Upper lobe of right lung (tissue), 1 donor: ENCODE data around the gene FARSA. TPM values are rescaled to one million over a fixed set of nuclear protein-coding genes. Genes with fewer than 3 reads are reported as not detected.
A peak's percentile ranks its signal among the peaks of the same experiment; 100 is the strongest.

ENCODE experiments used
- ATAC-seq: fragments of 200-7000 bp; cut with Tn5 transposase; one replicate; pipeline ENCODE4 v1.9.1; 2020; ENCODE audit warnings: mild to moderate bottlenecking, moderate library complexity
- DNase-seq: peaks from one replicate; pipeline ENCODE4 v3.0.0-alpha.2; 2020
- H3K27ac ChIP-seq: fragments of 200-600 bp; one replicate; pipeline ENCODE4 v1.8.0; 2022
- H3K27me3 ChIP-seq: fragments of 200-600 bp; one replicate; pipeline ENCODE4 v1.8.0; 2022; ENCODE audit warnings: mild to moderate bottlenecking
- H3K36me3 ChIP-seq: fragments of 200-600 bp; one replicate; pipeline ENCODE4 v1.8.0; 2022
- H3K4me1 ChIP-seq: fragments of 200-600 bp; one replicate; pipeline ENCODE4 v1.8.0; 2022
- H3K4me3 ChIP-seq: fragments of 200-600 bp; one replicate; pipeline ENCODE4 v1.8.0; 2022; ENCODE audit warnings: mild to moderate bottlenecking
- H3K9me3 ChIP-seq: fragments of 200-600 bp; one replicate; pipeline ENCODE4 v1.8.0; 2022
- intact Hi-C: fragments of 100-400 bp; cut with DNase I; formaldehyde crosslinking; loops from one replicate; pipeline ENCODE4 v1.11.0; 2022
- total RNA-seq: library from RNA; stranded (reverse); fragmentation: NEBNext Ultra II Directional; extraction: Animal tissue kit (Norgen Biotek cat#: 25700); gene quantifications from one replicate; pipeline ENCODE4 v1.2.1, GENCODE V29; 2021
- TF ChIP-seq, protein P1 (sequence below): fragments of 200-600 bp; IDR thresholded peaks from one replicate; pipeline ENCODE4 v1.8.0; 2022; ENCODE audit warnings: antibody characterized with exemption
- donor health status: DM: no; HTN: yes; CAD: no; lungs with severe emphysema.

The FARSA gene
- total RNA-seq, 1 donor from 2014 or later, result 39.5 TPM

DNA sequence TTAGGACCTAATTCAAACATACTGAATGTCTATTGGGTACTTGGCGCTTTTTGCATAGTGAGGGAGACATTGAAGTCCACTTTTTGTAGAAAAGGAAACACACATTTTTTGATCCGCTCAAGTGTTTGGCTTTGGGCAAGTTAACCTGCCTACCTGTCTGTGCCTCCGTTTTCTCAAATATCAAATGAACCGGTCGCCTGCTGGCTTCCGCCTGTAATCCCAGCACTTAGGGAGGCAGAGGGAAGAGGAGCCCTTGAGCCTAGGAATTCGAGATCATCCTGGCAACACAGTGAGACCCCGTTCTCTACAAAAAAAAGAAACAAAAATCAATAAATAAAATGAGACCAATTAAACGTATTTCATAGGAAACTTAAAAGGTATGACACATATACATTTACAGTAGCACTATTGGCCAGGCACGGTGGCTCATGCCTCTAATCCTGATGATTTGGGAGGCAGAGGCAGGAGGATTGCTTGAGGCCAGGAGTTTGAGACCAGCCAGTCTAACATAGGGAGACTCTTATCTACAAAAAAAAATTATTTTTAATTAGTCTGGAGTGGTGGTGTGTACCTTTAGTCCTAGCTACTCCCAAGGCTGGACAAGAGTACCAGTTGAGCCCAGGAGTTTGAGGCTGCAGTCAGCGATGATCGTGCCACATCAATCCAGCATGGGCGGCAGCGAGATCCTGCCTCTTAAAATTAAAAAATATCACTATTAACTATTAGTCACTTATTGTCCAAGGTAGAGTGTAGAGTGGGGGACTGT is 13.4 kb upstream of the FARSA start:
- Histone ChIP-seq H3K4me3 (peak overlapping the region; percentile 86), H3K9me3 (no peaks in the 10 kb centered on the region), H3K4me1 (peaks cover 24% of the 10 kb centered on the region), H3K36me3 (peaks cover 75% of the 10 kb centered on the region), H3K27ac (peak overlapping the region; percentile 92), H3K27me3 (no peaks in the 10 kb centered on the region)
- DNase-seq (no peak), ATAC-seq (no peak)
- TF ChIP-seq, protein P1, sequence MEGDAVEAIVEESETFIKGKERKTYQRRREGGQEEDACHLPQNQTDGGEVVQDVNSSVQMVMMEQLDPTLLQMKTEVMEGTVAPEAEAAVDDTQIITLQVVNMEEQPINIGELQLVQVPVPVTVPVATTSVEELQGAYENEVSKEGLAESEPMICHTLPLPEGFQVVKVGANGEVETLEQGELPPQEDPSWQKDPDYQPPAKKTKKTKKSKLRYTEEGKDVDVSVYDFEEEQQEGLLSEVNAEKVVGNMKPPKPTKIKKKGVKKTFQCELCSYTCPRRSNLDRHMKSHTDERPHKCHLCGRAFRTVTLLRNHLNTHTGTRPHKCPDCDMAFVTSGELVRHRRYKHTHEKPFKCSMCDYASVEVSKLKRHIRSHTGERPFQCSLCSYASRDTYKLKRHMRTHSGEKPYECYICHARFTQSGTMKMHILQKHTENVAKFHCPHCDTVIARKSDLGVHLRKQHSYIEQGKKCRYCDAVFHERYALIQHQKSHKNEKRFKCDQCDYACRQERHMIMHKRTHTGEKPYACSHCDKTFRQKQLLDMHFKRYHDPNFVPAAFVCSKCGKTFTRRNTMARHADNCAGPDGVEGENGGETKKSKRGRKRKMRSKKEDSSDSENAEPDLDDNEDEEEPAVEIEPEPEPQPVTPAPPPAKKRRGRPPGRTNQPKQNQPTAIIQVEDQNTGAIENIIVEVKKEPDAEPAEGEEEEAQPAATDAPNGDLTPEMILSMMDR, result no peak
- intact Hi-C loops, result no loop called here

DNA sequence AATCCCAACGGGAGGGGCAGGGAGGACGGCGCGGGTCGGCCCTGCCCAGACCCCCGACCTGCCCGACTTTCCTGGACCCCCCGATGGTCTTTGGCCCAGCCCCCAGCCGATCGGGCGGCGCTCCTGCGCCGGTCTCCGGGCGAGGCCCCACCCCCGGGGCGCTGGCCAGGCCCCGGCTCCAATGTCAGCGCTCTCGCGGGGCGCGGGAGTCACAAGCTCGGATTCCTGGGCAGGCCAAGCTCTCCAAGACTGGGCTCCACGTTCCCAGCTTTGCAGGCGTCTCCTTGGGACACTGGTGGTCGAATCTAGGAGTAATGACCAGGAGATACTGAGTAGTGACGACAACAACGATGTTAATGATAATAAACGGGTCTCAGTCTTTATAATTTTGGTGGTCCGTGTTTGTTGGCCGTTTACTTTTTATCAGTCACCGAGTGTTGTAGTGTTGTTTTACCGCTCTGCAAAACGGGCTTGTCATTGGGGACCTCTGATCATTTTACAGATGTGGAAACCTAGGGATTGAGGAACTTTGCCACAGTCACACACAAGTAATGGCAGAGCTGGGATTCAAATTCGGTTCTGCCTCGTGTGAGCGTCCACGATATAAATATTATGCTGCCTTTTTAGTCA is 12.7 kb upstream of the FARSA start:
- TF ChIP-seq, protein P1, result no peak
- Histone ChIP-seq H3K4me1 (peaks cover 31% of the 10 kb centered on the region), H3K27me3 (no peaks in the 10 kb centered on the region), H3K27ac (peak overlapping the region; percentile 92), H3K4me3 (peak overlapping the region; percentile 86), H3K9me3 (no peaks in the 10 kb centered on the region), H3K36me3 (peaks cover 75% of the 10 kb centered on the region)
- peak; percentile 83 for ATAC-seq
- intact Hi-C loops, result no loop called here
- peak; percentile 89 for DNase-seq

GRCh38 chr19:12945479-12946091 is 12.1 kb upstream of the FARSA start, which contains the start of gene RAD23A:
RAD23A (plus strand) TSS chr19:12945862; CDS start chr19:12945949, 87 bp downstream.
- peak within 1 kb of the TSS; percentile 86 for H3K4me3 ChIP-seq
- peaks cover 75% of the 10 kb centered on the region for H3K36me3 ChIP-seq
- TF ChIP-seq, protein P1, result no peak
- ATAC-seq, result peak; percentile 93
- no peaks in the 10 kb centered on the region for H3K27me3 ChIP-seq
- DNase-seq, result peak; percentile 99
- H3K9me3 ChIP-seq, result no peaks in the 10 kb centered on the region
- H3K4me1 ChIP-seq, result peaks cover 37% of the 10 kb centered on the region
- peak within 1 kb of the TSS; percentile 92 for H3K27ac ChIP-seq
- intact Hi-C loops, result no loop called here

DNA sequence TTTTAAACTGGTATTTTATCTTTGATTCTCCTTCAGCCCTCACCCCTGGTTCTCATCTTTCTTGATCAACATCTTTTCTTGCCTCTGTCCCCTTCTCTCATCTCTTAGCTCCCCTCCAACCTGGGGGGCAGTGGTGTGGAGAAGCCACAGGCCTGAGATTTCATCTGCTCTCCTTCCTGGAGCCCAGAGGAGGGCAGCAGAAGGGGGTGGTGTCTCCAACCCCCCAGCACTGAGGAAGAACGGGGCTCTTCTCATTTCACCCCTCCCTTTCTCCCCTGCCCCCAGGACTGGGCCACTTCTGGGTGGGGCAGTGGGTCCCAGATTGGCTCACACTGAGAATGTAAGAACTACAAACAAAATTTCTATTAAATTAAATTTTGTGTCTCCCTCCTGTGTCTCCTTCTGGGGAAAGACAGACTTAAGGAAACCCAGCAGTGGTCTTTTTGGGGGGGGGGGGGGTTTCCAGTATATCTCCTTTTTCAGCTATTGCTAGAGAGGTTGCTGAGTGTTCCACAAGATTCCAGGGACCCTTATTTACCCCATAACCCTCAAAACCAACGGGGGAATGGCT is 10.7 kb upstream of the FARSA start:
- Histone ChIP-seq H3K9me3 (no peaks in the 10 kb centered on the region), H3K27me3 (no peaks in the 10 kb centered on the region), H3K36me3 (peaks cover 75% of the 10 kb centered on the region), H3K27ac (peak overlapping the region; percentile 92), H3K4me3 (no peak overlapping the region), H3K4me1 (peaks cover 47% of the 10 kb centered on the region)
- DNase-seq, result no peak
- TF ChIP-seq, protein P1, result no peak
- intact Hi-C loops, result no loop called here
- no peak for ATAC-seq

GRCh38 chr19:12943437-12944044 is 10.0 kb upstream of the FARSA start:
- no peaks in the 10 kb centered on the region for H3K9me3 ChIP-seq
- ATAC-seq, result no peak
- no peaks in the 10 kb centered on the region for H3K27me3 ChIP-seq
- TF ChIP-seq, protein P1, result no peak
- intact Hi-C loops, result no loop called here
- DNase-seq, result no peak
- H3K4me3 ChIP-seq, result no peak overlapping the region
- H3K27ac ChIP-seq, result no peak overlapping the region
- peaks cover 68% of the 10 kb centered on the region for H3K36me3 ChIP-seq
- peaks cover 47% of the 10 kb centered on the region for H3K4me1 ChIP-seq
